Measurements from ENCODE around the gene MCTP1.

GRCh38 chr5:94754824-94755223 is 530.1 kb downstream of the MCTP1 start:
- no peak for TF ChIP-seq EP300 (IDR thresholded peaks at IDR 0.05; ENCODE audit: borderline replicate concordance)
- TF ChIP-seq FOXM1 (IDR thresholded peaks at IDR 0.05; ENCODE audit: borderline replicate concordance, low read depth): no peak
